Measurements from ENCODE around the gene KATNAL1. TPM values are rescaled to one million over a fixed set of nuclear protein-coding genes. Genes with fewer than 3 reads are reported as not detected.

The KATNAL1 gene
- total and polyA plus RNA-seq, 10 of the 15 experiments (the other 5 are each of a cell fraction or from before 2014, with no cell fraction given): 6.5 to 18.7 (median 11.7) TPM

DNA sequence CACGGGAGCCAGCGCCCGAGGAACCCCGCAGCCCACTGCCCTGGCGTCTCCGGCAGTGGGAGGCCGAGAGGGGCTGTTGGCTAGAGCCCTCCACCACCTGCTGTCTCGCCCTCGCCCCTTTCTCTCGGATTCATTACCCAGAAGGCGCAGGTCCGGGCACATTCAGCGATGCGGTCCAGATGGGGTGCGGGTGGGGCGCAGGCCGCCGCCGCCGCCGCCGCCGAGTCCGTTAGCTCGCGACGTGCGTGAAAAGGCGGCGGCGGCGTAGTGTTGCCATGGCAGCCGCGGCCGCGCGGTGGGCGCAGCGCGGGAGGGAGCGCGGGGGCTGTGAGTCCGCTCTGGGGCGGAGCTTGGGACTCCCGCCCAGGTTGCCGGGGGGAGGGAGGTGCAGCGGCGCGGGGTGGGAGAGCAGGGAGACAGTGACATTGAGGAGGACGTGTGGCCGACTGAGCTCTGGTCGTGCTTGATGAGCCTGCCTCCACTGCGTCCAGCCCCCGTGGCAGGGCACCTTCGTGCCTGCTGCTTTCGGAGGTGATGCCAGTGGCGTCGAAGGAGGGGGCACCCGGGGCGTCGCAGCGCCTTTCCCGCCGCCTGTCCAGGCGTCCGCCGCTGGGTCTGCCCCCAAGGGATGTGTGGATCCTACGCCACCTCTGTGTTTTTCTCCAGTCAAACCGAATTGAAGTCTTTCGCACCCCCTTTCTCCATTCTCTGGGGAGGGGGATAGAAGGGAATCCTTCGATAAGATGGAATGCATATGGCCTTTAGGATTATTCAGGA lies at the start of gene KATNAL1 (continued):
- TF ChIP-seq BHLHE40 (IDR thresholded peaks at IDR 0.05; ENCODE audit: borderline replicate concordance in 1 of 2, low read depth in 2 of 2, low read length in 1 of 2) (peak; percentile 67 to 90; a peak in 3 of 4 replicates), KDM1A (IDR thresholded peaks at IDR 0.05; ENCODE audit: borderline replicate concordance) (no peak), RFX5 (IDR thresholded peaks at IDR 0.05; ENCODE audit: low read depth, low read length) (no peak), NR2C2 (IDR thresholded peaks at IDR 0.05; ENCODE audit: borderline replicate concordance, control insufficient read depth, insufficient read length, low read depth) (no peak), USF1 (IDR thresholded peaks at IDR 0.05; ENCODE audit: borderline replicate concordance, extremely low read length, insufficient read depth, low read depth, low read length) (no peak), ESRRA (IDR thresholded peaks at IDR 0.05; ENCODE audit: low read length) (no peak), NR2F1 (conservative IDR thresholded peaks at IDR 0.05) (peak; percentile 47), MAX (IDR thresholded peaks at IDR 0.05; ENCODE audit: low read depth, low read length) (no peak), LARP7 (IDR thresholded peaks at IDR 0.05) (peak; percentile 93), POLR2AphosphoS2 (IDR thresholded peaks at IDR 0.05; ENCODE audit: low read depth, low read length) (peak; percentile 57), NFYB (IDR thresholded peaks at IDR 0.05; ENCODE audit: insufficient read depth, low read depth, low read length) (no peak), GATAD2B (conservative IDR thresholded peaks at IDR 0.05; ENCODE audit: low read depth) (peak; percentile 85), ZNF207 (IDR thresholded peaks at IDR 0.05; ENCODE audit: borderline replicate concordance) (0 out of 2 replicates have a peak, but pooled peaks have one; percentile 62), CREB1 (IDR thresholded peaks at IDR 0.05; ENCODE audit: low read depth) (no peak), KLF5 (IDR thresholded peaks at IDR 0.05; ENCODE audit: partially characterized antibody) (peak; percentile 38), NKRF (conservative IDR thresholded peaks at IDR 0.05) (peak; percentile 92), ZNF384 (IDR thresholded peaks at IDR 0.05; ENCODE audit: borderline replicate concordance, low read depth, low read length) (no peak), IKZF1 (conservative IDR thresholded peaks at IDR 0.05) (peak; percentile 80), CHD4 (IDR thresholded peaks at IDR 0.05) (no peak), SRF (IDR thresholded peaks at IDR 0.05; ENCODE audit: low read depth in 2 of 2, low read length in 2 of 2) (no peak), EED (IDR thresholded peaks at IDR 0.05; ENCODE audit: low read depth) (0 out of 2 replicates have a peak, but pooled peaks have one; percentile 20)
- TF ChIP-seq, protein P1, sequence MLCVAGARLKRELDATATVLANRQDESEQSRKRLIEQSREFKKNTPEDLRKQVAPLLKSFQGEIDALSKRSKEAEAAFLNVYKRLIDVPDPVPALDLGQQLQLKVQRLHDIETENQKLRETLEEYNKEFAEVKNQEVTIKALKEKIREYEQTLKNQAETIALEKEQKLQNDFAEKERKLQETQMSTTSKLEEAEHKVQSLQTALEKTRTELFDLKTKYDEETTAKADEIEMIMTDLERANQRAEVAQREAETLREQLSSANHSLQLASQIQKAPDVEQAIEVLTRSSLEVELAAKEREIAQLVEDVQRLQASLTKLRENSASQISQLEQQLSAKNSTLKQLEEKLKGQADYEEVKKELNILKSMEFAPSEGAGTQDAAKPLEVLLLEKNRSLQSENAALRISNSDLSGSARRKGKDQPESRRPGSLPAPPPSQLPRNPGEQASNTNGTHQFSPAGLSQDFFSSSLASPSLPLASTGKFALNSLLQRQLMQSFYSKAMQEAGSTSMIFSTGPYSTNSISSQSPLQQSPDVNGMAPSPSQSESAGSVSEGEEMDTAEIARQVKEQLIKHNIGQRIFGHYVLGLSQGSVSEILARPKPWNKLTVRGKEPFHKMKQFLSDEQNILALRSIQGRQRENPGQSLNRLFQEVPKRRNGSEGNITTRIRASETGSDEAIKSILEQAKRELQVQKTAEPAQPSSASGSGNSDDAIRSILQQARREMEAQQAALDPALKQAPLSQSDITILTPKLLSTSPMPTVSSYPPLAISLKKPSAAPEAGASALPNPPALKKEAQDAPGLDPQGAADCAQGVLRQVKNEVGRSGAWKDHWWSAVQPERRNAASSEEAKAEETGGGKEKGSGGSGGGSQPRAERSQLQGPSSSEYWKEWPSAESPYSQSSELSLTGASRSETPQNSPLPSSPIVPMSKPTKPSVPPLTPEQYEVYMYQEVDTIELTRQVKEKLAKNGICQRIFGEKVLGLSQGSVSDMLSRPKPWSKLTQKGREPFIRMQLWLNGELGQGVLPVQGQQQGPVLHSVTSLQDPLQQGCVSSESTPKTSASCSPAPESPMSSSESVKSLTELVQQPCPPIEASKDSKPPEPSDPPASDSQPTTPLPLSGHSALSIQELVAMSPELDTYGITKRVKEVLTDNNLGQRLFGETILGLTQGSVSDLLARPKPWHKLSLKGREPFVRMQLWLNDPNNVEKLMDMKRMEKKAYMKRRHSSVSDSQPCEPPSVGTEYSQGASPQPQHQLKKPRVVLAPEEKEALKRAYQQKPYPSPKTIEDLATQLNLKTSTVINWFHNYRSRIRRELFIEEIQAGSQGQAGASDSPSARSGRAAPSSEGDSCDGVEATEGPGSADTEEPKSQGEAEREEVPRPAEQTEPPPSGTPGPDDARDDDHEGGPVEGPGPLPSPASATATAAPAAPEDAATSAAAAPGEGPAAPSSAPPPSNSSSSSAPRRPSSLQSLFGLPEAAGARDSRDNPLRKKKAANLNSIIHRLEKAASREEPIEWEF (IDR thresholded peaks at IDR 0.05; ENCODE audit: insufficient replicate concordance, low read depth, low read length): no peak
